Activated naive CD4-positive, alpha-beta T cell treated with anti-CD3 and anti-CD28 coated beads for 36 hours (primary cell): ENCODE results near the gene TYROBP. TPM values are rescaled to one million over a fixed set of nuclear protein-coding genes. Genes with fewer than 3 reads are reported as not detected.
"Not testable (repeated sequence)": the region's sequence is repeated elsewhere in the genome, so short reads cannot be mapped to it uniquely, and the experiment has no call there.

Experiments used
- CTCF ChIA-PET: fragments of 350-600 bp; sonication (Branson Sonifier 250); formaldehyde crosslinking; loops from one replicate; lab custom pipeline; 2021; ENCODE audit warnings: antibody characterized with exemption; lab: Charles Lee
- DNase-seq: peaks from one replicate; pipeline ENCODE4 v3.0.0-alpha.2; 2020
- H3K27ac Mint-ChIP-seq: one replicate; pipeline ENCODE4 v1.8.0; 2021; ENCODE audit warnings: mild to moderate bottlenecking, mixed read lengths
- H3K27me3 Mint-ChIP-seq: one replicate; pipeline ENCODE4 v1.8.0; 2021; ENCODE audit warnings: low read depth, mixed read lengths
- H3K36me3 Mint-ChIP-seq: one replicate; pipeline ENCODE4 v1.8.0; 2021; ENCODE audit warnings: low read depth, mixed read lengths
- H3K4me1 Mint-ChIP-seq: one replicate; pipeline ENCODE4 v1.8.0; 2021; ENCODE audit warnings: low read depth, mixed read lengths
- H3K4me3 Mint-ChIP-seq: one replicate; pipeline ENCODE4 v1.8.0; 2021; ENCODE audit warnings: mild to moderate bottlenecking, moderate library complexity, mixed read lengths
- H3K9me3 Mint-ChIP-seq: one replicate; pipeline ENCODE4 v1.8.0; 2021; ENCODE audit warnings: mixed read lengths
- intact Hi-C: fragments of 100-400 bp; cut with micrococcal nuclease; formaldehyde crosslinking; loops from one replicate; pipeline ENCODE4 v1.15.1; 2023
- total RNA-seq, 2 experiments: library from RNA; stranded (reverse); gene quantifications; one replicate each; pipeline ENCODE4 v1.2.3, GENCODE V29; 2021

Gene TYROBP
- total RNA-seq, 2 experiments from 2014 or later: not detected

GRCh38 chr19:35879770-35880317, 28.3 kb downstream of the TYROBP start:
- intact Hi-C loops: loop anchor here (5.0 to 10.0 kb wide), 2 partner anchors 188 to 295 kb away; no protein-coding TSS in a partner anchor
- peak; percentile 90 for DNase-seq
- Mint-ChIP-seq H3K36me3 (no peaks in the 10 kb centered on the region), H3K27me3 (peaks cover 23% of the 10 kb centered on the region), H3K27ac (no peak overlapping the region), H3K4me3 (no peak overlapping the region), H3K9me3 (no peaks in the 10 kb centered on the region), H3K4me1 (peaks cover 9% of the 10 kb centered on the region)
- CTCF ChIA-PET: interaction anchor here (6.8 kb wide), 1 partner anchor 53 kb away, joined by 69 read pairs; no protein-coding TSS in a partner anchor

GRCh38 chr19:35879068-35879467, 29.0 kb downstream of the TYROBP start:
- CTCF ChIA-PET: interaction anchor here (6.8 kb wide), 1 partner anchor 54 kb away, joined by 69 read pairs; no protein-coding TSS in a partner anchor
- no peaks in the 10 kb centered on the region for H3K9me3 Mint-ChIP-seq
- intact Hi-C loops: no loop called here
- peaks cover 9% of the 10 kb centered on the region for H3K4me1 Mint-ChIP-seq
- no peak overlapping the region for H3K4me3 Mint-ChIP-seq
- no peak overlapping the region for H3K27ac Mint-ChIP-seq
- H3K36me3 Mint-ChIP-seq: no peaks in the 10 kb centered on the region
- H3K27me3 Mint-ChIP-seq: peaks cover 24% of the 10 kb centered on the region
- no peak for DNase-seq

- no peak overlapping the region for H3K4me3 Mint-ChIP-seq
- peaks cover 46% of the 10 kb centered on the region for H3K27me3 Mint-ChIP-seq
- CTCF ChIA-PET: no interaction called here
- peaks cover 11% of the 10 kb centered on the region for H3K4me1 Mint-ChIP-seq
- no peaks in the 10 kb centered on the region for H3K9me3 Mint-ChIP-seq
- intact Hi-C loops: no loop called here
- no peaks in the 10 kb centered on the region for H3K36me3 Mint-ChIP-seq
- H3K27ac Mint-ChIP-seq: no peak overlapping the region
- no peak for DNase-seq
Measured at GRCh38 chr19:35874392-35874930, 33.6 kb downstream of the TYROBP start.

- CTCF ChIA-PET: interaction anchor here (0.7 kb wide), 1 partner anchor 270 kb away, joined by 5 read pairs; no protein-coding TSS in a partner anchor
- no peak overlapping the region for H3K27ac Mint-ChIP-seq
- intact Hi-C loops: no loop called here
Measured at GRCh38 chr19:35872180-35872579, 35.9 kb downstream of the TYROBP start.

GRCh38 chr19:35871611-35872010, 36.5 kb downstream of the TYROBP start:
- intact Hi-C loops: no loop called here
- no peaks in the 10 kb centered on the region for H3K9me3 Mint-ChIP-seq
- no peak overlapping the region for H3K27ac Mint-ChIP-seq
- peaks cover 46% of the 10 kb centered on the region for H3K27me3 Mint-ChIP-seq
- no peaks in the 10 kb centered on the region for H3K36me3 Mint-ChIP-seq
- CTCF ChIA-PET: interaction anchor here (0.7 kb wide), 1 partner anchor 270 kb away, joined by 5 read pairs; no protein-coding TSS in a partner anchor
- H3K4me3 Mint-ChIP-seq: no peak overlapping the region
- no peak for DNase-seq
- H3K4me1 Mint-ChIP-seq: peaks cover 16% of the 10 kb centered on the region

More at GRCh38 chr19:35872180-35872579, 35.9 kb downstream of the TYROBP start:
- peaks cover 46% of the 10 kb centered on the region for H3K27me3 Mint-ChIP-seq
- no peak for DNase-seq
- H3K4me1 Mint-ChIP-seq: peaks cover 16% of the 10 kb centered on the region
- H3K9me3 Mint-ChIP-seq: no peaks in the 10 kb centered on the region
- no peak overlapping the region for H3K4me3 Mint-ChIP-seq
- no peaks in the 10 kb centered on the region for H3K36me3 Mint-ChIP-seq

GRCh38 chr19:35870798-35871197, 37.3 kb downstream of the TYROBP start:
- peaks cover 16% of the 10 kb centered on the region for H3K4me1 Mint-ChIP-seq
- H3K36me3 Mint-ChIP-seq: no peaks in the 10 kb centered on the region
- H3K27ac Mint-ChIP-seq: no peak overlapping the region
- intact Hi-C loops: no loop called here
- no peak overlapping the region for H3K4me3 Mint-ChIP-seq
- DNase-seq: no peak
- no peaks in the 10 kb centered on the region for H3K9me3 Mint-ChIP-seq
- peaks cover 44% of the 10 kb centered on the region for H3K27me3 Mint-ChIP-seq
- CTCF ChIA-PET: no interaction called here

GRCh38 chr19:35870124-35870736, 37.9 kb downstream of the TYROBP start:
- CTCF ChIA-PET: interaction anchor here (0.7 kb wide), 1 partner anchor 60 kb away, joined by 3 read pairs; no protein-coding TSS in a partner anchor
- peak overlapping the region; percentile 67 for H3K27ac Mint-ChIP-seq
- peak overlapping the region; percentile 77 for H3K4me3 Mint-ChIP-seq
- intact Hi-C loops, H3K36me3 Mint-ChIP-seq, H3K9me3 Mint-ChIP-seq: not testable (repeated sequence)
- peaks cover 16% of the 10 kb centered on the region for H3K4me1 Mint-ChIP-seq
- H3K27me3 Mint-ChIP-seq: peaks cover 44% of the 10 kb centered on the region
- DNase-seq: peak; percentile 74

- Mint-ChIP-seq H3K27ac (peak overlapping the region; percentile 67), H3K4me3 (peak overlapping the region; percentile 77)
- intact Hi-C loops: loop anchor here (2.0 kb wide), 1 partner anchor 227 kb away; no protein-coding TSS in a partner anchor
Measured at GRCh38 chr19:35869327-35870123, 38.6 kb downstream of the TYROBP start.

GRCh38 chr19:35868823-35869326, 39.2 kb downstream of the TYROBP start:
- H3K36me3 Mint-ChIP-seq: no peaks in the 10 kb centered on the region
- CTCF ChIA-PET: interaction anchor here (0.7 to 1.1 kb wide), 4 partner anchors 12 to 358 kb away, joined by 3 read pairs; partner anchors contain the start of gene KIRREL2
- peak overlapping the region; percentile 28 for H3K4me3 Mint-ChIP-seq
- H3K4me1 Mint-ChIP-seq: peaks cover 16% of the 10 kb centered on the region
- H3K27me3 Mint-ChIP-seq: peaks cover 43% of the 10 kb centered on the region
- intact Hi-C loops: loop anchor here (2.0 kb wide), 1 partner anchor 226 kb away; no protein-coding TSS in a partner anchor
- DNase-seq: no peak
- no peak overlapping the region for H3K27ac Mint-ChIP-seq
- H3K9me3 Mint-ChIP-seq: no peaks in the 10 kb centered on the region

More at GRCh38 chr19:35869327-35870123, 38.6 kb downstream of the TYROBP start:
- H3K4me1 Mint-ChIP-seq: peaks cover 16% of the 10 kb centered on the region
- no peaks in the 10 kb centered on the region for H3K9me3 Mint-ChIP-seq
- DNase-seq: peak; percentile 85
- H3K27me3 Mint-ChIP-seq: peaks cover 46% of the 10 kb centered on the region
- no peaks in the 10 kb centered on the region for H3K36me3 Mint-ChIP-seq
- CTCF ChIA-PET: interaction anchor here (0.7 to 1.1 kb wide), 3 partner anchors 12 to 61 kb away, joined by 3 read pairs; no protein-coding TSS in a partner anchor

- peaks cover 41% of the 10 kb centered on the region for H3K27me3 Mint-ChIP-seq
- DNase-seq: peak; percentile 70
- no peak within 1 kb of the TSS for H3K27ac Mint-ChIP-seq
- no peaks in the 10 kb centered on the region for H3K36me3 Mint-ChIP-seq
- intact Hi-C loops: loop anchor here (2.0 kb wide), 1 partner anchor 225 kb away; no protein-coding TSS in a partner anchor
- H3K4me1 Mint-ChIP-seq: peaks cover 16% of the 10 kb centered on the region
- CTCF ChIA-PET: interaction anchor here (0.9 to 1.1 kb wide), 3 partner anchors 11 to 357 kb away, joined by 3 read pairs; partner anchors contain the start of gene KIRREL2
- peak within 1 kb of the TSS; percentile 28 for H3K4me3 Mint-ChIP-seq
- H3K9me3 Mint-ChIP-seq: no peaks in the 10 kb centered on the region
Measured at GRCh38 chr19:35868172-35868822, 39.8 kb downstream of the TYROBP start, which contains the start of gene APLP1. Gene APLP1 (plus strand): TSS chr19:35868574. CDS start chr19:35868637, 63 bp downstream.

GRCh38 chr19:35863018-35863417, 45.1 kb downstream of the TYROBP start:
- Mint-ChIP-seq H3K27ac (no peak overlapping the region), H3K27me3 (peaks cover 45% of the 10 kb centered on the region), H3K9me3 (no peaks in the 10 kb centered on the region), H3K4me3 (no peak overlapping the region), H3K36me3 (no peaks in the 10 kb centered on the region), H3K4me1 (peaks cover 3% of the 10 kb centered on the region)
- intact Hi-C loops: no loop called here
- CTCF ChIA-PET: no interaction called here
- DNase-seq: no peak
